Measurements from ENCODE around the gene SIAH2. TPM values are rescaled to one million over a fixed set of nuclear protein-coding genes. Genes with fewer than 3 reads are reported as not detected.

SIAH2 gene
- 10 to 100 TPM; 17.1 to 30.3 TPM for total RNA-seq

DNA sequence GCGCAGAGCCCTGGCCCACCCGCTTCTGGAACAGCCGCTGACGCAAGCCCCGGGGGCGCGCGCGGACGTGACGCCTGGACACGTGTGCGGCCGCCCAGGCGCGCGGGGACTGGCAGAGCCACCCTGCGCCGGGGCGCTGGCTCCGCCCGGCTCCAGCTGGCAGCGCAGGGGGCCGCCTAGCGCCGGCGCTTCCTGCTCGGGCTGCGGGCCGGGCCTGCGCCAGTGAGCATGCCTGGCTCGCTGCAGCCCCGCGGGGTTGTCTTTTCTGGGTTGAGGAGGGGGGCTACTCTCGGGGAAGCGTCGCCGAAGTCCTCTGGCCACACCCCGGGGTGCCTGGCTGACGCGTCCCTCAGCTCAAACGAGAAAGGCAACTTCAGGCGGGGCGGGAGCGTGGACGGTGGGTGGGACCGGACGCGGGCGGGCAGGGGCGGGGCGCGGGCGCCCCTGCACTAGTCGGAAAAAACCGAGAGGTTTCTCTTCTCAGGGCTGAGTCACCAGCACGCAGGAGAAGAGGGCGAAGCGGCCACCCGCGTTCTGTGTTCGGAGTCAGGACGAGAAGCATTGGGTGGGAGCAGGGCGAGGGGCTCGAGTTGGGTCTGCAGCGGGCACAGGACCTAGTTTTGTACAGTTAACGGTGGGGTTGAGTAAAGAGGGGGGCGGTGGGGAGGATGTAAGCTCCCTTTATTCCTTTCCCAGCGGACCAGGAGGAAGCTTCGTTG lies at the start of gene SIAH2:
Gene SIAH2, minus strand, starts transcription at position 48 of the 719 bp plus-strand sequence. CDS start 320 bp downstream, outside the sequence.
- 0 to 1% methylated on average over 35 to 70 of the region's 70 CpGs for WGBS, 2 donors
- intact Hi-C loops (cut with DNase I): no loop called here

DNA sequence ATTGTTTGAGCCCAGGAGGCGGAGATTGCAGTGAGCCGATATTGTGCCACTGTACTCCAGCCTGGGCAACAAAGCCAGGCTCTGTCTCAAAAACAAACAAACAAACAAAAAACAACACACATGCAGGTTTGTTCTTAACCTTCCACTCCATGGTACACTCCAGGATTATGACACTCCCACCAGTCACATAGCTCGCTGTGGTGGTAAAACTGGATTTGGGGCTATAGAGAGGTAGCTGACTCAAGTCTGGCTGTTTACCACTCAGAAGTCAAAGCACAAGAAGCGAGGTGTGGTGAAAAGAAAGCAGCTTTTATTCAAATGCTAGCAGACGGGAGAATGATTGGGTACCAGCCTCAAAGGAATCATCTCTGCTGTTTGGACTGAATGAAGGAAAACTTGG lies 49.0 kb upstream of the SIAH2 start:
- no peak for ATAC-seq
- intact Hi-C loops (cut with DNase I): no loop called here
- Histone ChIP-seq H3K27ac (no peak overlapping the region), H3K27me3 (no peaks in the 10 kb centered on the region), H3K9me3 (no peaks in the 10 kb centered on the region), H3K36me3 (replicated peaks in 1 of 2; ENCODE audit: insufficient read depth in 1 of 2, low read depth in 2 of 2) (no peaks in the 10 kb centered on the region), H3K4me3 (no peak overlapping the region), H3K4me1 (no peaks in the 10 kb centered on the region)
- TF ChIP-seq CTCF (IDR thresholded peaks at IDR 0.05) (no peak), POLR2A (IDR thresholded peaks at IDR 0.05) (no peak)
- 90% methylated on average over 5 of the region's 5 CpGs for whole genome bisulfite sequencing, 2 donors
- DNase-seq: no peak

More for the DNA sequence above, at the start of gene SIAH2:
- Histone ChIP-seq H3K36me3 (replicated peaks in 1 of 2; ENCODE audit: insufficient read depth in 1 of 2, low read depth in 2 of 2) (no peaks in the 10 kb centered on the region), H3K9me3 (no peaks in the 10 kb centered on the region), H3K4me3 (peak within 1 kb of the TSS; percentile 59), H3K27me3 (no peaks in the 10 kb centered on the region), H3K27ac (peak within 1 kb of the TSS; percentile 88 to 98 (median 96)), H3K4me1 (peaks cover 42% of the 10 kb centered on the region)
- ATAC-seq: peak; percentile 87
- peak; percentile 85 to 96 (median 87) for TF ChIP-seq POLR2A (IDR thresholded peaks at IDR 0.05)
- TF ChIP-seq CTCF (IDR thresholded peaks at IDR 0.05): no peak
- peak; percentile 91 to 94 (median 92) for DNase-seq

GRCh38 chr3:150810641-150811040 lies 47.7 kb upstream of the SIAH2 start:
- WGBS, 2 donors: 78 to 79% methylated on average over 1 of the region's 1 CpG
- no peak overlapping the region for H3K27ac ChIP-seq
- DNase-seq (no peak), ATAC-seq (no peak)
- no peaks in the 10 kb centered on the region for H3K27me3 ChIP-seq
- H3K4me1 ChIP-seq: no peaks in the 10 kb centered on the region
- H3K9me3 ChIP-seq: no peaks in the 10 kb centered on the region
- intact Hi-C loops (cut with DNase I): no loop called here
- H3K36me3 ChIP-seq (replicated peaks in 1 of 2; ENCODE audit: insufficient read depth in 1 of 2, low read depth in 2 of 2): no peaks in the 10 kb centered on the region
- TF ChIP-seq CTCF (IDR thresholded peaks at IDR 0.05) (no peak), POLR2A (IDR thresholded peaks at IDR 0.05) (no peak)
- H3K4me3 ChIP-seq: no peak overlapping the region

- Histone ChIP-seq H3K4me1 (no peaks in the 10 kb centered on the region), H3K27ac (no peak overlapping the region), H3K36me3 (replicated peaks in 1 of 2; ENCODE audit: insufficient read depth in 1 of 2, low read depth in 2 of 2) (no peaks in the 10 kb centered on the region), H3K27me3 (no peaks in the 10 kb centered on the region), H3K4me3 (no peak overlapping the region), H3K9me3 (no peaks in the 10 kb centered on the region)
- ATAC-seq (no peak), DNase-seq (no peak)
- intact Hi-C loops (cut with DNase I): no loop called here
- TF ChIP-seq POLR2A (IDR thresholded peaks at IDR 0.05) (no peak), CTCF (IDR thresholded peaks at IDR 0.05) (no peak)
- WGBS, 2 donors: 56 to 59% methylated on average over 5 of the region's 5 CpGs
Observed at GRCh38 chr3:150806185-150806835, 43.3 kb upstream of the SIAH2 start.
